ENCODE measurements around the gene DNAJB14. TPM values are rescaled to one million over a fixed set of nuclear protein-coding genes. Genes with fewer than 3 reads are reported as not detected.

Gene DNAJB14
- total RNA-seq, 1 experiment from 2014 or later, result 41.0 TPM

- Histone ChIP-seq H4K91ac (ENCODE audit: insufficient read length, low read depth, low read length) (no peak overlapping the region), H3K27me3 (ENCODE audit: insufficient read depth, low read length) (no peaks in the 10 kb centered on the region), H2BK15ac (ENCODE audit: low read depth, low read length) (no peak overlapping the region), H2BK12ac (ENCODE audit: insufficient read length, low read depth, low read length) (no peak overlapping the region), H3K23me2 (ENCODE audit: insufficient read length, low read depth, low read length, poor library complexity, severe bottlenecking) (no peaks in the 10 kb centered on the region), H3K4me2 (ENCODE audit: insufficient read depth, insufficient read length, low read length) (no peak overlapping the region), H4K8ac (replicated peaks; ENCODE audit: insufficient read length, low read depth, low read length) (no peak overlapping the region), H3K14ac (ENCODE audit: insufficient read depth, low read length) (no peak overlapping the region), H4K20me1 (ENCODE audit: control insufficient read depth, insufficient read depth, insufficient read length) (no peaks in the 10 kb centered on the region), H2AK5ac (ENCODE audit: insufficient read length, low read length) (no peak overlapping the region), H3K23ac (ENCODE audit: insufficient read length, low read depth, low read length) (no peak overlapping the region), H3K18ac (ENCODE audit: insufficient read length, low read depth, low read length) (no peak overlapping the region), H3T11ph (ENCODE audit: low read length) (no peak overlapping the region), H3K4ac (ENCODE audit: low read depth, low read length) (no peak overlapping the region), H2BK5ac (ENCODE audit: insufficient read length, low read length) (no peak overlapping the region), H3K79me2 (ENCODE audit: insufficient read depth, low read length) (no peaks in the 10 kb centered on the region), H3K79me1 (ENCODE audit: insufficient read depth, low read depth, low read length, poor library complexity, severe bottlenecking) (no peaks in the 10 kb centered on the region), H2BK20ac (ENCODE audit: low read depth, low read length, poor library complexity, severe bottlenecking) (no peak overlapping the region), H2AFZ (ENCODE audit: low read length) (no peak overlapping the region), H3K56ac (ENCODE audit: insufficient read length, low read depth, low read length) (no peak overlapping the region), H3K27ac (ENCODE audit: insufficient read length, low read depth, low read length) (no peak overlapping the region), H2BK120ac (ENCODE audit: low read depth, low read length, poor library complexity, severe bottlenecking) (no peak overlapping the region), H3K9me3 (ENCODE audit: control insufficient read depth, low read depth, low read length) (no peaks in the 10 kb centered on the region), H4K5ac (ENCODE audit: insufficient read length, low read depth, low read length) (no peak overlapping the region), H3K4me1 (ENCODE audit: insufficient read depth, low read length) (no peaks in the 10 kb centered on the region), H3K9ac (ENCODE audit: extremely low read depth, insufficient read length, low read length) (no peak overlapping the region)
- DNase-seq, result no peak
- no peak for TF ChIP-seq CTCF (conservative IDR thresholded peaks at IDR 0.05)
- Mint-ChIP-seq H3K4me3 (no peak overlapping the region), H3K9me3 (no peaks in the 10 kb centered on the region), H3K27me3 (ENCODE audit: low read depth) (no peaks in the 10 kb centered on the region; the same call in 1 of the 2 replicates), H3K4me1 (no peaks in the 10 kb centered on the region), H3K36me3 (ENCODE audit: insufficient read depth in 1 of 3, low read depth in 3 of 3) (peaks cover 3 to 16% (median 15%) of the 10 kb centered on the region in 3 experiments; a peak in 5 of 7 replicates), H3K27ac (no peak overlapping the region)
- WGBS (ENCODE audit: extremely low coverage, insufficient read length, low lambda C conversion rate), result no CpG with 5 or more reads among the region's 3 CpGs
These were observed 69.5 kb downstream of the DNAJB14 start for GRCh38 chr4:99876946-99877345.
